ENCODE data around the gene HACD4.
"Not testable (repeated sequence)": the region's sequence is repeated elsewhere in the genome, so short reads cannot be mapped to it uniquely, and the experiment has no call there.

Gene HACD4

GRCh38 chr9:21016701-21017491 lies 14.5 kb downstream of the HACD4 start:
- DNase-seq (ENCODE audit: low spot score) = no peak

DNA sequence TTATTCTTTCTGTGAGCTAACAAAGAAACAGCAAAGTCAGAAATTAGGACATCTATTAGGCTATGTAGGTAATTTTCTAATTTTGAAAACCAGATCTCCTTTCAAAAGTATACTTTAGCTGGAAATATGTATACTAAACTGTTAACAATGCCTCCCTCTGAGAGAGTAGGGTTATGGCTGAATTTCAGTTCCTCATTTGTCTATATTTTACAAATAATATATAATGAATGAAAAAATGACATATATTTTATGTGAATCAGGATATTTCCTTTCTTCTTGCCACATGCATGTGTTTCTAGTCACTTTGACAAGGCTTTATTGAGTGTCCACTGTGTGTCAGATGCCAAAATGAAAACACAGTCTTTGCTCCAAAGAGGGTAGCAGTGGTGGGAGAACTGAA lies 15.4 kb downstream of the HACD4 start:
- DNase-seq (ENCODE audit: low spot score) = no peak

DNA sequence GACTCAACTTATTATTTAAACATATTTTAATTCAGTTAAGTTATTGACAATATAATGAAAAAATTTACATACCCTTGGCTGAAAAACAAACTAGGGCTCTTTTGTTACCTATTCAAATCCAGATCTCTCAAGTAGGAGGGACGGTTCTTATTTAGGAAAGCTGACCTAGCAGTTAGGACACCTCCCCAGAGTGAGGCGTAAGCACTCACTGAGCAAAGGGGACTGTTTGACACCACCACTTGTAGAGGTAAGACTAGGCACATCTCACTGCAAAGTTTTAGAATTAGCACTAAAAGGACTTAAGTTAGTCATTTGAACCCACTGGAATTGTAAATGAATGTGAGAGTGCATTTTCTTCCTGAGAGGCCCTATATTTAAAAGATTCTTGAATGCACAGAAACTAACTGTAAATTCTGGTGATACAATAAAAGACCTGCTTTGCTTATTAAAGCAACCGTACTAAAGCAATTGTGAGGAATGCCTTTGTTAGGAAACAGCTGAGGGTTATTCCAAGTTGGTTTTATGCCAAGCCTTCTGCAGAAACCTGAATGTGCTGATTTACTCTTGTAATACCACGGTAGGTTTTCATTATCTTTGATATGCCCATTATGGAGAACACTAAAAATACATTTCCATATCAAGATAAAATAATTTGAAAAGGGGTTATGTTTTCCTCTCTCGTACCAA lies 16.2 kb downstream of the HACD4 start:
- no peak for DNase-seq (ENCODE audit: low spot score)

DNA sequence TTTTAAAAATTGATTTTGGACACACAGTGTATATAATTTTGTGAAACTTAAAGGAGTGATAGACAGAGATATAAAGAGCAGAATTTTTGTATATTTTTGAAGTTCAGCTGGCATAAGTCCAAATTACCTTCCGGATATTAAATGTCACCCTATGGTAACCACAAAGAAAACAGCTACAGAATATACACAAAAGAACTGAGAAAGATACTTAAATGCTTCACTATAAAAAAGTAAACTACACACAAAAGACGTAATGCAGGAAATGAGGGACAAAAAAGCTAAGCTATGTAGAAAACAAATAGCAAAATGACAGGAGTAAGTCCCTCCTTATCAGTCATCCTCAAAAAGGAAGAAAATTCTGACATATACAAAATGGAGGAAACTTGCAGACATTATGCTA lies 29.4 kb downstream of the HACD4 start:
- no peak for DNase-seq (ENCODE audit: low spot score)

DNA sequence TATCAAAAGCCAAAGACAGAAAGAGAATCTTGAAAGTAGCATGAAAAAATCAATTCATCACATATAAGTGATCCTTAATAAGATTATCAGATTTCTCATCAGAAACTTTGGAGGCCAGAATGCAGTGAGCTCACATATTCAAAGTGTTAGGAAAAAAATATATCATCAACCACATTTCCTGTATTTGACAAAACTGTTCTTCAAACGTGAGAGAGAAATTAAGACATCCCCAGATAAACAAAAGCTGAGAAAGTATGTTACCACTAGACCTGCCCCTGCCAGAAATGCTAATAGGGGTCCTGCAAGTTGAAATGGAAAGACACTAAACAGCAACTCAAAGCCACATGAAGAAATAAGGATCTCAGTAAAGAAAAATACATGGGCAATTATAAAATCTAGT lies 29.9 kb downstream of the HACD4 start:
- no peak for DNase-seq (ENCODE audit: low spot score)

DNA sequence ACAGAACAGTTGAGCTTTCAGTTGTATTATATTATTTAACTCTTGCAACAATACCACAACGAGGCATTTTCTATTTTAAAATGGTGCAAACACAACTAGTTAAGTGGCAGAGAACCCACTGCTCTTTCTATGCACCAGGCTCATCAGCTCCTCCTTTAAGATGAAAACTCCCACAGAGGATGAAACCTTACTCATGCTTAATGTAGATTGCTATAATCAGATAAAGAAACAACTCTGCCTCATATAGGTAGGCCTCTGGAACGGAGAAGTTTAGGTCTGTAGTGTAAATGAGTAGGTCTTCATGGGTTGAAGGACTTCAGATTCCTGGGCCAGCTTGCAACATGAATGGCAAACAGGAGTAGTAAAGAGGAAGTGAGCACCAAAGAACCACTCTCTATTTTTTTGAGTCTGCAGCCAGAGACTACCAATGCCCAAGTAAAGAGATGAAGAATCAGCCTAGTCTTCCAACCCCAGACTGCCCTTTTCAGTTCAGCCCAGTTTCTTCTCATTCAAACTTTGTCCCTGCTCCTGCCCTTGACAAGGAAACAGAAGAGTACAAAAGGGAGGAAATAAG lies 33.9 kb downstream of the HACD4 start:
- no peak for DNase-seq (ENCODE audit: low spot score)

DNA sequence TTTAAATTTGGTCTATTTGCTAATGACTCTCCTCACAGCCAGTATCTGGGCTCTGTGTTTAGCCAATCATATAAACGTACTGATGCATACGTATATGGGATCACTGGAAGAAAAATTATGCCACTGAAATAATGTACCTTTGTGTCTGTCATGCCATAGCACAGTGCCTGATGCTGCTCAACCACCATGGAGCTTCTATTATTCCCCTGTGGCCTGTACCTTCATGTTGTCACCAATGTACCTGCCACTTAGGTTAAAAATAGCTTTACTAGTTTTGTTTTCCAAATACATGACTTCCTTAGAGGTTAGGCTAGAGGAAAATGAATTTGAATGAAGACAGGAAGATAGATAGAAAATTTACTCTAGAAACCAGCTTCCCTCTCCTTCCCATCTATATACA lies 34.6 kb downstream of the HACD4 start:
- no peak for DNase-seq (ENCODE audit: low spot score)

- DNase-seq (ENCODE audit: low spot score) = no peak
These were observed 35.8 kb downstream of the HACD4 start for GRCh38 chr9:20995616-20996015.

DNA sequence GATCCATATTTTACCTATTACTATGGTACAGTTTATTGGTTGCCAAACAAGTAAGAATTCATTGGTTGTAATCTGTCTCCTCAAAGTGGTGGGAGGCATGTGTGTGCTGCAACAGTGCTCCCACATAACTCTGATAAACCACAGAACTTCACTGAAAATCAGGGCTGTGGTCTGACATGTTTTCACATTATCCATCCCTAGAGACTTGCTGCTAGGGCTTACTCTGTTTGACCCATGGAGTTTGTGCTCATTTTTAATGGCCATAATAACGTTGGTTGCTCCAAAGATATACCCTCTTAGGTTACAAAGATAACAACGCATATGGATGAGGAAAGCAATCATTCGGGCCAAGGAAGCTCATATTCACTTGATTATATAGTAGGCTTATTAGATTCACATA lies 37.0 kb downstream of the HACD4 start:
- DNase-seq (ENCODE audit: low spot score) = no peak

DNA sequence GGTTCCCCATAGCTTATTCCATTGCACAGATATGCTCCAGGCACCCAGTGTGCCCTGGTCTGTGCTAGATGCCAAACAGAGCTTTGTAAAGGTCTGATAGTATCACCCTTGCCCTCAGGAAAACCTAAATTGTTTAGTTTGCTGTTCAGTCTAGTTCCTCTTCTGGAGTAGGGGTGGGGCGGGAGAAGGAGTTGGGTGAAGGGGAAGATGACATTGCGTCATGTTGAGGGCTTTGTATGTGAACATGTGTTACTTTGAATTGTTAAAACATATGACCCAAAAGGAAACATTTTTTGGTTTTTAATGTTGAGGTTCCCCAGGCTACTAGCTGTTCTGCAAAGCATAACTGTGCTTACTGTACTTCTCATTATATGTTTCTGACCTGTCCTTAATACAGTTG lies 40.6 kb downstream of the HACD4 start:
- DNase-seq (ENCODE audit: low spot score) = no peak

DNA sequence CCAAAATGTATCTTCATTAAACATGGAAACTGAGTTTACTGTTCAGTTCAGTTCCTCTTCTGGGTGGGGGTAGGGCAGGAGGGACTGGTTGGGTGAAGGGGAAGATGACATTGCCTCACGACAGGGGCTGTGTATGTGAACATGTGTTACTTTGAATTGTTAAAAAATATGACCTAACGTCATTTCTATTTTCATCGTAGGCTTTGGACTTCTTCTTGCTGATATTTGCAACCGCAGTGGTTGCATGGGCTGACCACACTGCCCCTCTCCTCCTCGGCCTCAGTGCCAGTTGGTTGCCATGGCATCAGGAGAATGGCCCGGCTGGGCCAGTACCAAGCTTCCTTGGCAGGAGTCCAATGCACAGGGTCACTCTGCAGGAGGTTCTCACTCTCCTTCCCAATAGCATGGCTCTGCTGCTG lies 41.5 kb downstream of the HACD4 start:
- no peak for DNase-seq (ENCODE audit: low spot score)

DNA sequence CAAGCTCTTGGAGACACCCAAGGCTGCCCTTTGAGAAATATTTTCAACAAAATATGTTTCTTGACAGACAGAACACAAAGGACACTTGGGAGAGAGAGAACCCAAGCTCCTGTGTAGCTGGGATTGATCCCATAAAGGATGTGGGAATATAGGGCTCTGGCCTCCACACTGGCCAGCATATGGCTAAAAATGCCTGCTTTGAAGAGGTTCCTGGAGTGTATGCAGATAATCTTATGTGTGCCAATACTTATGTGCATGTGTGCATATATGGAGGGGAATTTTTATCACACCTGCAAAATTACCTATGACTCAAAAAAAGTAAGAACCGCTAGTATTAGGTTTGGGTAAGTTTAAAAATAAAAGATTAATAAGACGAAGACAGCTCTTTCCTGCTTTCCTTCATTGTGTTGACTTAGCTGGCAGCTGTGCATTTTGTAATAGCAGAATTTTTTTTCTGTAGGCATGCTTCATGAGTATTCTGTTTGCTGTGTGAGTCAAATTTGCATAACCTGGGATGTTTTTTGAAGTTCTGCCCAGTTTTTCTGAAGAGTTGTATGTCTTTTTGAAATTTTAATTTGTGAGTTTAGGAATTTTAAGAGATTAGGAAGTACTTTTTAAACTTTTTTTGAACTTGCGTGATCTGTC lies 42.6 kb downstream of the HACD4 start:
- no peak for DNase-seq (ENCODE audit: low spot score)

- no peak for DNase-seq (ENCODE audit: low spot score)
These were observed 43.4 kb downstream of the HACD4 start for GRCh38 chr9:20988061-20988460.

DNA sequence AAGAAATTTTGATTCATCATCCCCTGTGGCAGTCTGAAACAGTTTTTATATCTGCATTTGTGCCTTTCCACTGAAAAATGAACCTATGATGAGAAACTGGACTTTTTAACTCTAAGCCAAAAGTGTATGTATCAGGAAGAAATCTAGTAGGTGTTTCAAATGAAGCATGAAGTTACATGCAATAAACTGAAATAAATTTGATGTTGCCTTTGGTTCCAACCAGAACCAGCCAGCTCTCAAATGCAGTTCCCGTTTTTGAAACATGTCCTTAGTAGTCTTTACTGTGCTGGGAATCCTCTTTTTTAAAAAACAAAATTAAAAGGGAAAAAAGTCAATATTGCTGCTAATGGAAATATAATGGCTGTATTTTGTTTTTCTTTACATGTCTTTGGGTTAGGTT lies 43.9 kb downstream of the HACD4 start:
- no peak for DNase-seq (ENCODE audit: low spot score)

GRCh38 chr9:20985851-20986600 lies 45.4 kb downstream of the HACD4 start:
- DNase-seq (ENCODE audit: low spot score) = no peak

GRCh38 chr9:20984506-20984905 lies 46.9 kb downstream of the HACD4 start:
- DNase-seq (ENCODE audit: low spot score) = no peak

GRCh38 chr9:20981486-20981885 lies 50.0 kb downstream of the HACD4 start:
- DNase-seq (ENCODE audit: low spot score) = no peak

DNA sequence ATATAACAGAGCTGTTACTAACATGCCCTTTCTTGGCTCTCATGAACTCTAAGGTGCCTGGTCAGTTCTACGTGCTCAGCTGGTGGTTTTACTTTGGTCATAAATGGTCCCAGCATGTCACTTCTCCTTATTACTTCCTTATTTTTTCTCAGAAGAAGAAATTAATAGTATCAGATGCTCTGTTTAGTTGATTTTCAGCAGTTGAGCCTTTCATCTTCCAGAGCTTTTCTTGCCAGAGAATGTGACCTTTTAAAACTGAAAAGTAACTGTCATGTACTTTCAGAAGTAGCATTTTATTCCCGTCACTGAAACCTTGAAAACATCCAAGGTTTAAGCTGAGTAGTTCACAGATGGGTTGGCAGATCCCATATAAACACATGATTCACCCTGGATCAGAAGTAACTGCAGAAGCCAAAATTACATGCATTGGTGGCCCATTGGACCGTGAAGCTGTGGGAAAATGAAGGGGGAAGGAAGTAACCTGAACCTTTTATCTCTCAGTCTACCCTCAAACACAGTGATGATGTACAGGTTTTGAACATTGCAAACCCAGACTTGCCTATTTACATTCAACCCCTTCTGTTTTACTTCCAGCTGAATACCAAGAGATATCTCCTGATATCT lies 50.5 kb downstream of the HACD4 start:
- no peak for DNase-seq (ENCODE audit: low spot score)

GRCh38 chr9:20978249-20978648 lies 53.2 kb downstream of the HACD4 start:
- no peak for DNase-seq (ENCODE audit: low spot score)

GRCh38 chr9:20974191-20974938 lies 57.1 kb downstream of the HACD4 start:
- DNase-seq (ENCODE audit: low spot score) = not testable (repeated sequence)

Measured in activated CD4-positive, alpha-beta T cell treated with anti-CD3 and anti-CD28 coated beads, Interleukin-2, Interleukin-4, amounts not matched to agents 100 ng/mL and 50 ng/mL, durations not matched to agents 16 hours and 8 hours (primary cell).